ENCODE measurements around the gene CORO7.

Gene CORO7

DNA sequence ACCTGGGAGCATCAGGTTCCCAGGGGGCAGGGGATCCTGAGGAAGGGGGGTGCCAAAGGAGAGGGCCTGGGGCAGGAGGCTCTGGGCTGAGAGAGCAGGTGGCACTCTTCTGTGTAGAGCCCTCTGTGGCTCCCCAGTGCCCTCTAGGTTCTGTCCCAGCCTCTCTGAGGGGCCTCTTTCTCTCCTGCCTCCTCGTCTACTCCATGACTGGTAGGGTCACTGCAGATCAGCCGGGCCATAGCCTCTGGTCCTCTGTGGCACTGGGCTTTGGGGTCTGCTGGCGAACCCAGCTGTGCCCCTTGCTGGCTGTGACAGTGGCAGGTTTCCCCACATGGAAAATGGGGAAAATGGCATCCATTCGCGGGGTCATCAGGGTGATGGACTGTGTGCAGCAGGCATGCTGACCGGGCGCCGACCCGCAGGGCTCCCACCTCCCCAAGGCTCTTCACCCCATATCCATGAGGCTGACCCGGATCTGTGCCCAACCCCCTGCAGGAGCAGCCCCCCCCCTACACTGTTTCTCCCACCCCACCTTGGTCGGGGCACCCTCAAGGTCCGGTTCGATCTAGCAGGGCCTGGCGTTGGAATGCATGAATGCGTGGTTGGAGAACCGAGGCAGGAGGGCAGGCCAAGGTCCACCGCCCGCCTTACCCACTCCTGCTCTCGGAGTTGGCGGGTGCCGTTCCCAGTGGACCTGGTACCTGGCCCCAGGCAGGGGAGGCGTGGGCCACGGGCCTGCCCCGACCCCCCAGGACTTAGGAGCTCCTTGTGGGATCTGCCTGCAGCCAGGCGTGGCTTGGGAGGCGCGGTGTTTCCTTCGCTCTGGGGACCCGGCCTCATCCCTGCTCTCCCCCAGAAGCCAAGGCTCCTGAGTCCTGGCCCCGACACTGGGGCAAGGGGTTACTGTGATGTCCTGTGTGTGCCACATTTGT lies 94.0 kb downstream of the CORO7 start:
- no peak for DNase-seq (ENCODE audit: low read depth in 2 of 2)

DNA sequence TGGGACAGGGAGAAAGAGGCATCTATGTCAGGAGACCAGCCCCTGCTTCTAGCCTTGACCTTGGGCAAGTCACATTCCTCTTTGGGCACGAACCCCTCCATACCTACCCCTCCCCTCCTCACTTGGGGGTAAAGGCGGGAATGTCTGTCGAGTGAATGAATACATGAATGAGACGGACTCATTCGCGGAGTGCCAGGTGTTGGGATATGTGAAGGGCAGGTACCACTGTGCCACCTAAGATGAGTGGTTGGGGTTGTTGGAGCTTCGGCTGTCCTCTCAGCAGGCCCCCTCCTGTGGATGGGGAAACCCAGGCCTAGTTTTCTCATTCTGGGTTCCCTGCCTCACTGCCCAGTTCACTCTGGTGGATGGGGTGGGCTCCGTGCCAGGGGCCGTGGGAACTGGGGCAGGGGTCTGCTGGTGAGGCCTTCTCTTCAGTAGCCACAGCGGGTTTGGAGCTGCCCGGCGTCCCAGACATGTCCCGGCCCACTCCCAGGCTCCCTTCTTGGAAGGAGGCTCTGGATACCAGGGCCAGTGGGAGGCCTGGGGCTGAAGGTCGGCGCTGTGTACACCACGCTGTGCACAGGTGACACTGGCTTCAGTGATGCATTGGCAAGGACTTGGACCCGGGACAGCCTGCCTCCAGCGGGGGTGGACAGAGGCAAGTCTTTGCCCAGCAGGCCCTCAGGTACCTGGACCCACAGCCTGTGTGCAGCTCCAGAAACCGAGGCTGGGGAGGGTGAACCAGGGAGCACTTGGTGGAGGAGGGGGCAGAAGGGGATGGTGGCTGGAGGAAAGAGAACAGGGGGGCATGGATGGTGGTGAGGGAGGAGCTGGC lies 94.9 kb downstream of the CORO7 start:
- no peak for DNase-seq (ENCODE audit: low read depth in 2 of 2)

DNA sequence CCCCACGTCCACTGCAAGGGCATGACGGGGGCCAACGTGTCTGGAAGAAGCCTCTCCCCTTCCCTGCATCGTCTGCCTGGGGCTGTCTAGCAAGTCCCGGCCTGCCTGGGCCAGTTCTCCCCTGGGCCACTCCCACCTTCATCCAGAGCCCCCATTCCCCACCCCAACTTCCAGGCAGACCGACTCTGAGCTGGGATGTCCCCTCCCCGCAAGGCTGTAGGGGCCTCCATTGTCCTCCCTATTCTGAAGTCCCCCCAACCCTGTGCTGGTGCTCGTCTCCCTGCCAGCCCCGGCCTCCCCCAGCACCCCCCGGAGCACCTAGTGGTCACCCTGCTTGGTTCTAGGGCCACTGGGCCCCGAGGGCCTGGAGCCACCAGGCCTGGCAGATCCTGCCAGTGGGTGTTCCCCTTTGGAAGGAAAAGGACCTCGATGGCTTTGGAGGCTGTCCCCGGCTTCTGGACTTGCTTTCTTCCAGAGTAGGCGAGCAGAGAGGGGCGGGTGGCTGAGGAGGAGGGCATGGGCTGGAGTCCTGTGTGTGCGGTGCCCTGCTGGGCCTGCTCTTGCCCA lies 95.7 kb downstream of the CORO7 start:
- DNase-seq (ENCODE audit: low read depth in 2 of 2), result no peak

DNA sequence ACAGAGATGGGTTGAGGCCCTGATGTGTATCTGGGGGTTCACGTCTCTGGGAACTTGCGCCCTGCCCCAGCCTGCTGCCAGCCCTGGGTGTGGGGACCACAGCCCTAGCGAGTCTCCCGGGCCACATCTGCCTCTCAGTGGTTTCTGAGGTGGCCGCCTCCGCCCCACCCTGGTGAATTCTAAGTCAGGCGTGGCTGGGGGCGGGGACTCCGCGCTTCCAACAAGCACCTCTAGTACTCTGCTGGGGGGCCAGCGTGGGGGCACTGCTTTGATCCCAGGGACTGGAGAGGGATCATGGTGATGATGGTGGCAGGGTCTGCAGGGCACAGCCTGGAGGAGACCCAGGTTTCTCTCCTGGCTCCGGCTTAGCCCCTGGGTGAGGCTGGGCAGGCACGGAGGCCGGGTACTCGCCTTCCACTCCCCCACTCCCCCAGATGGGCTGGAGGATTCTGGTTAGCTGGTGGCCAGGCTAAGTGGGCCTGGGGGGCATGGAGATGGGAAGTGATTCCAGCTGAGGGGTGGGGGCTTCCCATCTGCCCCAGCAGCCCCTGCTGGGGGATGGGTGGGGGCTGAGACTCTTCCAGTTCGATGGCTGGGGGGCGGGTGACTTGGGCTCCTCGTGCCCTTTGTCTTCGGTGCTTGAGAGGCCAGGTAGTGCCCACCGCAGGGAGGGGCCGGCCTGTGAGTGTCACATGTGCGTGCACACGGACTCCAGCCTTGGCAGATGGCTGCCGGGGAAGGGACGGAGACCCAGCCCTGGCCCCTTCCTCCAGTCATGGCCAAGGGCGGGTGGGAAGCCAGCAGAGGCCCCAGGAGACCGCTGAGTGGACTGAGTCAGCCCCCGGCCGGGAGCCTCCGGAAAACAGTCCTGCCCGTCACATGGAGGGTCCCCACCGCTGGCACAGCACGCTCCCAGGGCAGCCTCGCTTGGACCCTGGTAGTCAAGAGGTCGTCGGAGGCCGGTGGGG lies 96.7 kb downstream of the CORO7 start:
- DNase-seq (ENCODE audit: low read depth in 2 of 2), result peak; percentile 29 to 40

DNA sequence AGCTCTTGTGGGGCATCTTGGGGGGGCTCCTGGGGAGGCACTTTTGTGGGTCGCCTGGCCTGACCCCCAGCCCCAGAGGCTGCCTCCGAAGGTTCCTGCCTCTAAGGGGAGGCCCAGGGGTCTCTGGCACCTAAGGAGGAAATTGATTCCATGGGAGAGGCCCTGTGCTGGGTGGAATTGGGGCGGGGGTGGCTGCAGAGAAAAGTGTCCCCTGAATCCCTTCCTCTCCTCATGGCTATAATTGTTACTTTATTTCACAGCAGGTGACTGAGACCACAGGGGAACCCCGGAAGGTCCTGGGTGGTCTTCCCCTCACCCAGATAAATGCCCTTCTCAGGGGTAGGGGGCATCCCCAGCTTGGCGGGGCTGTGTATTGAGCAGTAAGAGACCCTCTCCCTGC lies 97.4 kb downstream of the CORO7 start:
- DNase-seq (ENCODE audit: low read depth in 2 of 2), result no peak

DNA sequence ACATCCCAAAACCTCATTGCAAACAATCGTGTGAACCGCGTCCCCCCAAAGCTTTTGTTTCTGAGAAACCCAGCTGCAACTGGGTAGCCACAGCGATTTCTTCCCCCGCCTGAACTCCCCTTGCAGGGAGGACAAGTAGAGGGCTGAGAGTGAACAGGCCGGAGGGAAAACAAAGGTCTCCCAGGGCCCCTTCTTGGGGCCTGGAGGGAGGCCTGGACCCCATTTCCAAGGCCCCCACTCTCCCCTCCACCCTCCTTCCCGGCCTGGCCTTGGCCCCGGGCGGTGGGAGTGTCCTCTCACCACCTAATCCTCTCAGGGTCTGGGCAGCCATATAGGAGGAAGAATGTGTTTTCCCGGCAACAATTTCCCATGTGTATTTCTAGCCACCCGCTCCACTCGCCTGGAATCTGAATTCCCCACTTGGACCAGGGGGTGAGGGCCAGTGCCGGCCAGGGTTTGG lies 97.9 kb downstream of the CORO7 start:
- no peak for DNase-seq (ENCODE audit: low read depth in 2 of 2)

DNA sequence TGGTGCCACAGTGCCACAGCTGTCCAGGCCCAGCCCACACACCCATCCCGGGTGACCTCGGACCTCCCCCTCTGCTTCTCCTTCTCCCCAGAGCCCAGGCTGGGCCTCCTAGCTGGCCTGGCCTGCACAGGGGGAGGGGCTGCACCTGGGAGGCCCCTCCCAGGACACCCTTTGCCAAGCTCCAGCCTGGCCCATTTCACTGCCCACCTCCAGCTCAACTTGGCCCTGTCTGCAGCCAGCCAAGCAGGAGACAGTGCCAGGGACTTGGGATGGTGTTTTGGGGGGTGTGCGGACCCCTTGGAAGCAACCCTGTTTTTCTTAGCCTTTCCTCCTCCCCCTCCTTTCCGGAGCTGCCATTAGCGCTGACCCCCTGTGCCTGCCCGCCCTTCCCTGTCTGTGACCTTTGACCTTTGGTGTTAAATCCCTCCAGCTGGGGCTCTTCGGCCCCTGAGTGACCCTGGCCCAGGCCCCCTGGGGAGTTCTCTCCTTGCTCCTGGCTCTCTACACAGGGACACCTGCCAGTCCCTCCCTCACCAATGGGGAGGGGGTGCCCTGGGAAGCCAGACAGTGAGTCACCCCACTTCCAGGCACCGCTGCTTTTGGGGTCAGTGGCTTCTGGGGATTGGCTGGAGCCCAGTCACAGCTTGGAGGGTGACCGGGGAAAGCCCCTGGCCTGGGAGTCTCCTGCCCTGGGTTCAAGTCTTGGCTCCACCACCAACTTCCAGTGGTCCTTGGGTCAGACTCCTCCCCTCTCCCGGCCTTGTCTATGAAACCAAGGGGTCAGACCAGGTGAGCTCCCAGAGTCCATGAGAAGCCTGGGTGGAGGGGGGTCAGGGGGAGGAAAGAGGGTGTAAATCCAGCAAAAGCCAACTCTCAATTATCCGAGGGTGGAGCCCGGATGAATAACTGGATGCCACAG lies 98.6 kb downstream of the CORO7 start:
- no peak for DNase-seq (ENCODE audit: low read depth in 2 of 2)

DNA sequence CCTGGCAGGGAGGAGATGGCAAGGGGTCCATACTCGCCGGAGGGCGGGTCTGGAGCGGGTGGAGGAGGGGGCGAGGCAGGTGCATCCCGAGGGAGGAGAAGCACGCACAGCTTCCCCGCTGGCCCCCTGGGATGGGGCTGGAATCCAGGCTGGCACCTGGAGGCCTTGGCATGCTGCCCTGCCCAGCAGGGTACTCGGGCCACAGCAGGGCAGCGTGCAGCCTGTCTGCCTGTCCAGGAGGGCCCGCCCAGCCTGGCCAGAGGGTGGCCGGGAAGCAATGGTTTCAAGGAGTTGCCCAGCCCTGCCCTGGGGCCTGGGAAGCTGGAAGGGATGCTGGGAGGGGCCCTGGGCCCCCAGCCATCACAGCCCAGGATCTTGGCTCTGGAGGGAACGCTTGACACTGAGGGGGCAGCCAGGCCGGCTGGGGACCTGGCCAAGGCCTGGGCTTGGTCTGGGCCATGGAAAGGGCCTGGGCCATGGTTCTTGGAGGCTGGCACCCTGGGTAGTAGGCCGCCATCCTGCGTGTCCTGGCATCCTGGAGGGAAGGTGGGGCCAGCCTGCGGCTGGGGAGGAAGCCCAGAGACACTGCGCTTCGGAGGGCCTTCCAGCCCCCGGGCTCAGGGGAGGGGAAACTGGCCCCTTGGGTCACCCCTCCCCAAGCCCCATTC lies 99.4 kb downstream of the CORO7 start:
- no peak for DNase-seq (ENCODE audit: low read depth in 2 of 2)

DNA sequence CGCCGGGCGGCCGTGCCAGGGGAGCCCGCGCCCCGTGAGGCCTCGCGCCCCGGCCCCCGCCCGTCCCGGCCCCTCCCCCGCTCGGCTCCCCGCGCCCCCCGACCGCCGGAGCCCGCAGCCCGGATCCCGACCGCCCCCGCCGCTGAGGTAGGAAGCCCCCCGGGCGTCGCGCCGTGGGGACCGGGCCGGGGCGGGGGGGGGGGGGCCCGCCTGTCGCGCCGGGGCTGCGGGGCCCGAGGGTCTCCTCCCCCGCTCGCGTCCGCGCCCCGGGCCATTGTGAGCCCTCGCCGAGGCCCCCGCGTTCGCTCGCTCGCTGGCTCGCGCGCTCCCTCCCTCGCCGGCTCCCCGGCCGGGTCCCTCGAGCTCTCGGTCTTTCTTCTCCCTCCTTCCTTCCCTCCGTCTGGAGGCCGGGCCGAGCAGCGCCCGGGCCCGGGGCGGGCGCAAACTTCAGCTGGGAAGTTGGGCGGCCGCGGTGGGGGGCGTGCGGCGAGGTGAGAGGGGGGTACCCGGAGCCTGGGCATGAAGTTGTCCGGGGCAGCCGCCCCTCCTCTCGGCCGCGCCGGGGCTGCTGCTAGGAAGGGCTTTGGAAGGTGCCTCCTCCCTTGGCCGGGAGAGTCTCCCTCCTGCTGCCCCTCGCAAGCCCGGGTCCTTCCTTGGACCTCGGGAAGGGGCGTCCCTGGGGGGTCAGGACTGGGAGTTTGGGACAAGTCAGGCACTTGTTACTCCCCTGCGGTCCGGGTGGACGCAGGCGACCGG lies 100.1 kb downstream of the CORO7 start:
- no peak for DNase-seq (ENCODE audit: low read depth in 2 of 2)

DNA sequence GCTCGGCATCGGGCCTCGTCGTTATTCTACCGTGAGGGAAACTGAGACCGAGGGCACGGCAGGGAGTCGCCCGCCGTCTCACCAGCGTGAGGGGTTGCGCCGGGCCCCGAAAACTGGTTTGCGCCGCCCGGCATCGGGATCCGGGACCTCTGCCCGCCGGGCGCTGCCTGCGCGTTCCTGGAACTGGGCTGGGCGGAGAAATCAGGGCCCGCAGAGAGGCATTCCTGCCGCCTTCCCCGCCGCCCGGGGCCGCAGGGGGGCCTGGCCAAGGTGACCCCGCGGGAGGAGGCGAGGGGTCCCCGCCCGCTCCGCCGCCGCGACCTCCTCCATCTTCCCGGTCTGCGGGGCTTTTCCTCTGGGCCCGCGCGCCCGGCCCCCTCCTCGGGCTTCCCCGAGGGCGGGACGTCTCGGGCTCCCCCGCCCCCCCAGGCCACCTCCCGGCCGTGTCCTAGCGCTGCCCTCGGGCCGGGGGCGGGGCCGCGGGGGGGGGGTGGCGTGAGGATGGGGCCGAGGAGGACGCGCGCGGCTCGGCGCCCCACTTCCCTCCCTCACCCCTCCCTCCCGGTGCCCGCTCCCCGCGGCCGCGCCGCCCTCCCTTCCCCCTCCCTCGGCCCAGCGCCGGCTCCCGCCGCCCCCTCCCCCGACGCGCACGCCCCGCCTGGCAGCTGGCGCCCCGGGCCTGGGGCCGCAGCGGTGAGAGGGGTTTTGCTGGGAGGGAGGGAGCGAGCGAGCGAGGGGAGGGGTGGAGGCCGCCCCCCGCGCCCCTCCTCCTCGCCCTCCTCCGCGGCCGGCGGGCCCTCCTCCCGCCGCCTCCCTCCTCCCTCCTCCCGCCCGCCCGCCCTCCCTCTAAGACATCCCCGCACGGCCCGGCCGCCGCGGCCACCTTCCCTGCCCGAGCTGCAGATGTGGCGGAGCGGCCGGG lies 100.9 kb downstream of the CORO7 start, which contains the start of gene GLIS2:
GLIS2 (plus strand) TSS at position 882 of the 922 bp plus-strand sequence. CDS start 16,214 bp downstream, outside the sequence.
- DNase-seq (ENCODE audit: low read depth in 2 of 2), result peak in 1 of 2 donors; percentile 26

DNA sequence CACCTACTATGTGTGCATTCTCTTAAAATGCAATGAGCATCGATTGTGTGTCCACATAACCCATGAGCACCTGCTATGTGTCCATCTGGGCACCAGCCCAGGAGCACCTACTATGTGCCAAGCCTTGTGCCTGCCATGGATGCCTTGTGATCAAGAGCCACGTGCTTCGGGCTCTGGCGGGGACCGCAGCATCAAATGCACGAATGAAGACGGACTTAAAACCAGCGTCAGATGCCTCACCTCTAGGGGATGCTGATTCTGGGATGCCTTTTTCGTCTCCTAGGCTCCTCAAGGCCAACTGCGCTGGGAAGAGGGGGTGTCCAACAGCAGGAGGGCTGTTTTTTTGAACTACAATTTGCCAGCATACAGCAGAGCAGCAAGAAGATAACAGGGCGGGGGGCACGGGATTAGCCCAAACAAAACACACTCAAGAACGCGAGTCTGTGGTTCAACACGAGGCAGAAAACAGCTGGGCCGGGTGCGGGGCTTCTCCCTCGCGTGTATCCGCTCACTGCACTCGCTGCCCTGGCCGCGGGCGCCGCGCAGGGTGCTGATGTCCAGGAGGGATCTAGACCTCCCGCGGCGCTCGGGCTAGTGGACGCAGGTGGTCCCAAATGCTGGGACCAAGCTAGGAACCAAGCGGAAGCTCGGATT lies 101.7 kb downstream of the CORO7 start:
- no peak for DNase-seq (ENCODE audit: low read depth in 2 of 2)

DNA sequence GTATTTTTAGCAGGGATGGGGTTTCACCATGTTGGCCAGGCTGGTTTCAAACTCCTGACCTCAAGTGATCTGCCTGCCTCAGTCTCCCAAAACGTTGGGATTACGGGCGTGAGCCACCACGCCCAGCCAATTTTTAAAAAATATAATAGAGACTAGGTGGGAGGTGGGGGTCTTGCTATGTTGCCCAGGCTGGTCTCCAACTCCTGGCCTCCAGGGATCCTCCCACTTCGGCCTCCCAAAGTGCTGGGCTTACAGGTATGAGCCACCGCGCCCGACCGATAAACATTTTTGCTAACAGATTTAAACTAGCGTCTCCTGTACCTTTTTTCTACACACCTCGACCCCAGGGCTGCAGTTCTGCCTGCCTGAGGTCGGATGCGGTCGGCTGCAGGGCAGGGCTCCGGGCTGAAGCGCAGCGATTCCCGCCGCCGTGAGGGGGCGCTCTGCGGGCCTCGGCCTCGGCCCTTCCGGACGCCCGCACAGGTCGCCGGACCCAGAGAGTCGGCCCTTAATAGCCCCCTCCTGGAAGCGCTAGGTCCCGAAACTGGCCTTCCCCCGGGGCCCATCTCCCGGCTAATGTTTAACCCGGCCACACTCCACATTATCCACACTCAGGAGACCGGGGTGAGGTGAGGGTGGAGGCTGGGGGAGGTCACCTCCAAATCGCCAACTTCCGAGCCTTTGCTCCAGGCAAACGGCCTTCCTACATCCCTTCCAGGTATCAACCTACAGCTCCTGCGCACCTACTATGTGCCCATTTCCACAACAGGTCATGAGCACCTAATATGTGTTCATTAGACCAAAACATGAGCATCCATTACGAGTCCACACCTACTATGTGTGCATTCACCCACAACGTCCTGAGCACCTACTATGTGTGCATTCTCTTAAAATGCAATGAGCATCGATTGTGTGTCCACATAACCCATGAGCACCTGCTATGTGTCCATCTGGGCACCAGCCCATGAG lies 102.5 kb downstream of the CORO7 start:
- no peak for DNase-seq (ENCODE audit: low read depth in 2 of 2)

DNA sequence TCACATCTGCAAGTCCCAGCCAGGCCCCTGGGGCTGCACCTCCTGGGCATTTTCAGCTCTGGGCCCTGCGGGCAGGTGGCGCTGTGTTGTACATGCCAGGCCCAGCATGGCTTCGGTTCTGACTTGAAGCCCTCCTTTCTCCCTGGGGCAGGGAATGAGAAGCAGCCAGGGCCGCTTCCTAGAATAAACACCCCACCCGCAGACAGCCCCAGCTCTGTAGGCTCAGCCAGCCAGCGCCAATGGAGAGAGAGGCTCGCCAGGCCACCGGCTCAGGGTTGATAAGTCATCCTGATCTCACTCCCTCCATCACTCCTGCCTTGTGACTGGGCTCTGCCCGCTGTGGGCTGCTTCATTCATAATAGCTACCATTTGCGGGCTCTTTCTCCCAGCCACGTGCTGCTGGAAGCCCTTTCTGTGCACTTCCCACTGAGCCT lies 106.5 kb downstream of the CORO7 start:
- DNase-seq (ENCODE audit: low read depth in 2 of 2), result no peak

DNA sequence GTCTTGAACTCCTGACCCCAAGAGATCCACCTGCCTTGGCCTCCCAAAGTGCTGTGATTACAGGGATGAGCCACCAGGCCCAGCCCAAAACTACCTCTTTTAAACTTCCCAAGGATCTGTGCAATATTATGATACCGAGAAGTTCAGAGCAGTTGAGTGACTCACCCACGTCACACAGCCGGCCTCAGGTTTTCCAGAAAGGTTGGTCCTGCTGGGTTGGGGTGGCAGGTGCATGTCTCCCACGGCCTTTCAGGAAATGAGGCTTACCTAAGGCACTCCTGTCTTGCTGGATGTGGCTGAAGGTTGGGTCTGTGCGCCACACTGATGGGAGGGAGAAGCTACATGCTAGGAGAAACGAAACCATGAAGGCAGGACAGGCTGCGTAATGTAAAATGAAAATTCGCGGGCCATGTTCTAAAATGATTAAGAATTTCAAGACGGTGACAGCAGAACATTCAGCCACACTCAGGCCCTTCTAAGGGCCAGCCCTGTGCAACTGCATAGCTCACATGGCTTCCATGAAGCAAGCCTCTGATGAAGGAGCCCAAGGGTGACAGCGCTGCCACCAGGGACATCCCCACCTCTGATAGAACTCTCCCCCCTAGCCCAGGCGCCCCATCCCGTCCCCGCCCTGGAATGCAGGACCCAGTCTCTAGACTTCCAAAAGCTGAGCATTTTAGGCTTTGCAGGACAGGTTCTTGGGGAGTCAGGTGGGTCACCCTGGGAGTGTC lies 107.1 kb downstream of the CORO7 start:
- no peak for DNase-seq (ENCODE audit: low read depth in 2 of 2)
